HG02763 (cell line): Measurements from ENCODE around the gene TPD52L2.
"Not testable (repeated sequence)": the region's sequence is repeated elsewhere in the genome, so short reads cannot be mapped to it uniquely, and the experiment has no call there.

Source experiments
- ATAC-seq: cut with Tn5 transposase; IDR thresholded peaks from one replicate; pipeline ENCODE4 v1.9.1; 2021; ENCODE audit warnings: mild to moderate bottlenecking, moderate library complexity; ENCODE audit not compliant: unreplicated experiment

TPD52L2 gene

DNA sequence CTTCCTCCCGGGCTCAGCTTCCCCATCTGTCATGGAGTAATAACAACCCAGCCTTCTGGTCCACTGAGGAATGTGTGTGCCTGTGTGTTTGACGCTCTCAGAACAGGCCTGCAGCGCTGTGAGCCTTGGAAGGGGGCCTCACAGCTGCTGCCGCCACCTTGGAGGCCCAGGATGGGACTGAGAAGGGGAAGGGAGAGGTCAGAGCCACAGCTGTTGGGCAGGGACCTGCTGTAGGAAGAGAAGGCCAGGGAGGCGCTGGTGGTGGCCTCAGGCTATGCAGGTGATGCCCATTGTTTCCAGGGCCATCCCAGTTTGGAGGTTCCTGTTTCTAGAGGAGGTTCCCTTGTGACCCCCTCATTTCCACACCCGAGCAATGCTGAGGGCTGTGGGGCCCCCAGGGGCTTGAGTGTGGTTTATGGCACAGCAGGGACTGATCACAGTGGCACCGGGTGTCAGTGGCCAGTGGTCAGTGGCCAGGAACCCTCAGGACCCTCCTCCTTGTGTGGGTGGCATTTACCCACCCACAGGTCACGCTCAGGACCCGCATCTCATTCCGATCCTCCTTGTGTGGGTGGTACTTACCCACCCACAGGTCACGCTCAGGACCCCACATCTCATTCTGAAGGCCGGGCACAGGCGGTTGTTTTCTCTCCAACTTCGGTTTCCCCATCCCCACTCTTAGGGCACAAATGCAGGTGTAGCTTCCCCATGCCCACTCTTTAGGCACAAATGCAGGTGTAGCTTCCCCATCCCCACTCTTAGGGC is 14.0 kb downstream of the TPD52L2 start:
- ATAC-seq, result no peak

DNA sequence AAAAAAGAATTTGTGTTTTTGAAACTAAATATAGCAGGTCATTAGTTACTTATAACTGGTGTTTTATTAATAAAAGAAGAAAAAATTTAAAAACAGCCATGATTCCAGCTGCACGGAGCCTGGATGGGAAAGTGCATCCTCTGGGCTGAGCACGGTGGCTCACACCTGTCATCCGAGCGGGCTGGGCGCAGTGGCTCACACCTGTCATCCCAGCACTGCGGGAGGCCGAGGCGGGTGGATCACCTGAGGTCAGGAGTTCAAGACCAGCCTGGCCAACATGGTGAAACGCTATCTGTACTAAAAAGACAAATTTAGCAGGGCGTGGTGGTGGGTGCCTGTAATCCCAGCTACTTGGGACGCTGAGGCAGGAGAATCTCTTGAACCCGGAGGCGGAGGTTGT is 15.8 kb downstream of the TPD52L2 start:
- ATAC-seq, result not testable (repeated sequence)

DNA sequence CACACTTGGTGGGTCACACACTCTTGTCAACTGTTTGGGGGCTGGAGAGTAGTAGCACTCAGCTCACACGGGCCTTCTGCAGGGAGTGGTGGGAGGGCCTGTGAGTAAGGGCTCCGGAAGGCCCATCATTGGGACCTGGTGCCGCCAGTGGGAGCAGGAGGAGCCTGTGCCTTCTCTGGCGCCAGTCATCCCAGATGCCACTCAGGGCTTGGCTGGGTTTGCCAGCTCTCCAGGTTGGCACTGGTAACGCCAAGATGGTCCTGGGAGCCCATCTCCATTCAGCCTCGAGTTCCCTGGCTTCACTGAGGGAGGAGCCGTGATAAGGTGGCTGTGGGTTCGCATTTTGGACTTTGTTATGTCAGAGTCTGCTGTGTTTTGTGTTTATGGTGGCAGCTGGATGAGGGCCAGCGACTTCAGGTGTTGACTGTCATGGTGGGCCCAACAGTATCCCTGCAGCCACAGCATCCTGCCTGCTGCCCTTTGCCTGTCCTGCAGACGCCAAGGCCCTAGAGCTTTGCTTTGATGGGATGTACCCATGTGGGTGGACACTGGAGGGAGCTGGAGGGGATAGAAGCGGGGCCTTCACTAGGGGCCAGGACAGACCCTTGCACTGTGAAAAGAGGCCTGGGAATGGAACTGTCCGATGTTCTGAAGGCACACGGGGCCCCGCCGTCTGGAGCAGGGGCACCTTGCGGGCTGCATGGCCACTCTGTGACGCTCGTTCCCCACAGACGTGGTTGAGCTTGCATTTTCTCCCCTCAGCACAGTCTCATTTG is 16.6 kb downstream of the TPD52L2 start:
- ATAC-seq, result no peak

DNA sequence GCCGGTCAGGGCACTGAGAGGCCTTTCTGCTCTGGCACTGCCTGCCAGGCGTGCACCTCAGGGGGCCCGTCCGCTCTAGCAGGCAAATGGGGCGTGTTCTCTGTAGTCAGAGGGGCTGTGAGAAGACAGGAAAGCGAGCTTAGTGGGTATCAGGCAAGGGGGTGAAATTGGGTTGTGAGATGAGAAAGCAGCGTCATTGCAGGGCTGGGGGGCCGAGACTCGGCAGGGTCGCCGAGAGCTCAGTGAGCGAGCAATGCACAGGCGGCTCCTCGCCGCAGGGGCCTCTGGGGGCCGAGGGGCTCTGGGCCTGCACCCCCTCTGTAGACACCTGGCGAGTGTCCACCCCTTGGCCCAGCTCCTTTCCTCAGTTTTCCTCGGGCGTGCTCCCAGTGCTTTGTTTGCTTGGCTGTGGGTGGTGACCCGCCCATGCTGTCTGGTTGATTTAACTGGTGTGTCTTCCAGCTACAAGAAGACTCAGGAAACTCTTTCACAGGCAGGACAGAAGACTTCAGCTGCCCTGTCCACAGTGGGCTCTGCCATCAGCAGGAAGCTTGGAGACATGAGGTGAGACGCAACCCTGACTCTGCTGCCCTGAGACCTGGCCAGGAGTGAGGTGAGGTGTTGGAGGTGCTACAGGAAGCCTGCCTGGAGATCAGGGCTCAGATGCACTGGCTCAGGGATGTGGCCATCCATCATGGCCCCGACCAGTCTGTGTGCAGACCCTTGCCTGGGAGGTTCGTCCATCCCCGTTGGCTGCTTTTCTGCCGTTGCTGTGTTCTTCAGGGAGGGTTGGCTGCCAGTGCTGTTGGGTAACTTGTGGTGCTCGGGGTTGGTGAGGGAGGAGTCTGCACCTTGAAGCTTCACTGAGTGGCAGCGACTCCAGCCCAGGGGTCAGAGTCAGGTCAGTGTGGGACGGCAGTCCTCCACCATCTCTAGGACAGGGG is 17.5 kb downstream of the TPD52L2 start:
- no peak for ATAC-seq

DNA sequence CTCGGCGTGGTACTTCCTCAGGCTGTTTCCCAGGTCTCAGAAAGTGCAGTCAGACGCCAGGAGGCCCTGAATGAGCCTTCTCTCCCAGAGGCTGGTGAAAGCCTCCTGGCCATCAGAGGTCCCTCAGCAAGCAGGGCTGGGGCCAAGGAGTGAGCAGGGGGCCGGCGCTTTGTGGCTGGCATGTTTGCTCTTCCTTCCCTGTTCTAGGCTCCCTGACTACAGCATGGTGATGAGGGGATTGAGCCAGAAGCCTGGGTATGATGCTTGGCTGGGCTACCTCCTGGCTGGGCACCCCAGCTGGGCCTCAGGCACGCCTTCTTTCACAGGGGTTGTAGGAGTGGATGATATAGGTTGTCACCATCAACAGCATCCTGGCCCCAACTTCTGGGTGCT is 18.1 kb downstream of the TPD52L2 start:
- ATAC-seq, result no peak

DNA sequence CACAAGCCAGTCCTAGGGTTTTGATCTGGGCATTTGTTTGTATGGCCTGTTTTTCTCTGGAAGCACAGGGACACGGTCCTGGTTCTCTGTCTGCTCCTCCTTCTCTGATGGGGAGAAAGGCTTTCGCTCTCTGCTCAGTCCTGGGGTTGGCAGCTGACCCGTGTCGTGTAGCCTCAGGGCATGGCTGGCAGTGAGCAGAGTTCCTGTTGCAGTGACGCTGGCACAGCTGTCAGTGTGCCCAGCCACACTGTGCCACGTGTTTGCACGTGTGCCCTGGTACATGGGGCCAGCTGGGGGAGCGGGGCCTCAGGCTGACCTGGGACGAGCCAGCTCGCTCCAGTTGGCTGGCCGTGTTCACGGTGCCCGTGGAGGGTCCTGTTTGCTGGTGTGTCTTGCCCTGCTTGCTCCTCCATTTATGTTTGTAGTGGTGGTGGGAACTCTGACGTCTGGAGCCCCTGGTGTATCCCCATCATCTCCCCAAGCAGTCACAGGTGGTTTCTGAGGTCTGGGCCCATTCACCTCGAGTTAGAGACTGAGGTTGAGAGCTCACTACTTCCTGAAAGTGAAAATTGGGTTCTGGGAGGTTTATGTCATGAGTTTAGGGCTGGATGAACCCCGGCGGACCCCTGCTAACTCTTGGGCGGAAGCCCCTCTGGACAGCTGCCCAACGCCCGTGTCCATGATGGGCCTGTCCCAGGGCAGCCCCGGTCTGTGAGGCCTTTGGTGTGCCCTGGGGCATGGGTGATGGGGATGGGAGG is 19.6 kb downstream of the TPD52L2 start:
- ATAC-seq, result no peak

DNA sequence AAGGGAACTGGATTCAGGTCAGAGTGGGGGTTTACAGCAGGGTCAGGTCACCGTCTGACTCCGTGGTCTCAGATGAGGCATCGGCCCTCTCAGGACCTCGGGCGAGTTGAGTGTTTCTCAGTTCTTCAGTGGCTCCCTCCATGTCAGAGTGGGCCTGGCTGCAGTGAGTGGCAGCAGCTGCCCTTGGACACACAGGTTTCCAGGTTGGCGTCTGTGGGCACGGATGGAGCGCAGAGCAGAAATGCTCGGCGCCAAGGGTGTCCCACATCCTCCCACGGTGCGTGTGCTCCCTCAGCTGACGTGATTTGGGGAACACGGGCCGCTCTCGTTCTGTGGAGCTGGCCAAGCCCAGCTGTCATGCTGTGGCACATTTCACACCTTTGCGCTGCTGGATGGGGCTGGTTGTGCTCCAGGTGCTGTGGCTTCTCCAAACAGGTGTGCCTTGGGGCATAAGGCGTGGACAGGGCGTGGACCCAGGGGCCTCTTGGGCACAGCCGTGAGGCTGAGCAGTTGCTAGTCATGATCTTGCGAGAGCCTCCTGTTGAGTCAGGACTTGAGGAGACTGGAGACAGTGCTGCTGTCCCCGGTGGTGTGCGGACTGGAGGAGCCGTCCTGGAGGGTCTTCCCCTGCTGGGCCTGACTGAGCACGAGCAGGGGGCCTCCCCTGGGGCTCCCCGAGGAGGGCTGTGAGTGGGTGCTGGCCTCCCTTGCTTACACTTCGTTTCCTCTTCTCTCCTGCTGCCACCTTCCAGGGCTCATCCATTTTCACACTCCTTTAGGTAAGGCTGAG is 20.4 kb downstream of the TPD52L2 start:
- no peak for ATAC-seq

DNA sequence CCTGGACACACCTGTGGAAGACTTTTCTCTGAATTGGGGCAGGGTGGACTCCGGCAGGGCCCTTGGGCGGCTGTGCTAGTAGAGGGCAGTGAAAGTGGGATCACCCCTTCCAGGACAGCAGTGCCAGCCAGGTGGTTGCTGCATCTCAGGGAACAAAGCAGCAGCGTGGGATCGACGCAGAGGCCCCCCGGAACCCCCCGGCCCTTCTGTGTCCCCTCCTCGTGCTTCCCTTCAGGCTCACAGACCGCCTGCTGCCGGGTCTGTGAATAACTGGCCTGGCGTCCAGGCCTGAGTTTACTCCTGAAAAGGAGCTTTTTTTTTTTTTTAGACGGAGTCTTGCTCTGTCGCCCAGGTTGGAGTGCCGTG is 21.0 kb downstream of the TPD52L2 start:
- no peak for ATAC-seq

DNA sequence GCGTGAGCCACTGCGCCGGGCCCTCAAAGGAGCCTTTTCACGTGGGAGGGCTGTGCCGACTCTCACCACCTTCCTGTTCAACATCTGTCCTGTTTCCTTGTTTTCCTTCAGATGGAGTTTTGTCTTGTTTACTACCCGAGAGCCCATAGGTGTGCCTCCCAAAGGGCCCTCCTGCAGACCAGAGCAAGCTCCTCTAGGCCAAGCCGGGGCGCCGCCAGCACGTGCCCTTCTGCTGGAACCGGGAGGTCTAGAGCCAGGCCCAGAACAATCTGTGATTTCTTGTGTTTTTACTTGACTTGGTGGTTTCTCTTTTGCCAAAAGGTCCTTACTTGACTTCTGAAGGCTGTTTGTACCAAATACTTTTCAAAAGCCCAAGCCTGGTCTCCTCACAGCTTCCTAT is 21.9 kb downstream of the TPD52L2 start:
- ATAC-seq, result no peak

DNA sequence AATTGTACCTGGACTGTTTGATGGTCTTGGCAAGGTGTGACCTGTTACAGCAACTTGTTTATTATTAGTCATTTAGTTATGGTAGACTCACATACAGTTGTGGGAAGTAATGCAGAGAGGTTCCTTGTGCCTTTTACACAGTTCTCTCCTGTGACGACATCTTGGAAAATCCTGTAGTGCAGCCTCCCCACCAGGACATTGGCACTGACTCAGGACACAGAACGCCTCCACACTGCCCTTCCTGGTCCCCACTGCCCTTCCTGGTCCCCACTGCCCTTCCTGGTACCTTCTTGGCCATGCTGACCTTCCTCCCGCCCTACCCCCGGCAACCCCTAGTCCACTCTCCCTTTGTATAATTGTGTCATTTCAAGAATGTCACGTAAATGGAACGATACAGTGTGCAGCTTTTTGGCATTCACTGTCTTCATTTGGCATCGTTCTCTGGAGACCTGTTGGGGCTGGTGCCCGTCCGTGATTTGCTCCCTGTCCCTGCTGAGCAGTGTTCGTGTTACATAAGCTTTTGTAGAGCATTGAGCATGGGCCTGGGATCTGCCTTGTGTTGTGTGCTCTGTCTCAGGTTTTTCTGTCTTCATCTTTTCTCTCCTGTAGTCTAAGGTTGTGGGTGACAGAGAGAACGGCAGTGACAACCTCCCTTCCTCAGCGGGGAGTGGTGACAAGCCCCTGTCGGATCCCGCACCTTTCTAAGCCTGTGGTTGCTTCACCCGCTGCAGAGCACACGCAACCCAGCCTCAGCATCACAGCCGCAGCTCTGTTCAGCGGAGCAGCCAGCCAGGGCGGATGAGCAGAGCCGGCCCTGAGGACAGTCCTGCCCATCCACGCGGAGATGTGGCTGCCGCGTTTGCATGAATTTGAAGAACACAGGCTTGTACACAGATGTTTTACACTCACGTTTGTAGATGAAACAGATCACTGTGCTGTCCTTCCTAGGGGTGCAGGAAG is 24.5 kb downstream of the TPD52L2 start:
- ATAC-seq, result no peak

DNA sequence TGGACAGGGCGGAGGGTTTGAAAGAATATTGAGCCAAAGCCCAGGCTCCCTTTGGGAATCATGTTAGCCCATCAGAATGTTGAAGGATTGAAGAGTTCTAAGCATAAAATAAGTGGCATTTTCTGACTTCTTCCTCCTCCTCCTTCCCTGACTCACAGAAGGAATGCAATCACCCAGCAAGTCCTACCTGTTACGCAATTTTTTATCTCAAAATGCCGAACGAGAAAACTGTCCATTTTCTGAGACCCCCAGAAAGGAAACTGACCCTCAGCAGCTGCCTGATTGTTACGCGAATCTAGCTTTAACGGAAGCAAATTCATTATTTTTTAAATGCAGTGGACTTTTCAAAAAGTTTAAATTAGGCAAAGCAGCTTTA is 25.1 kb downstream of the TPD52L2 start:
- no peak for ATAC-seq

DNA sequence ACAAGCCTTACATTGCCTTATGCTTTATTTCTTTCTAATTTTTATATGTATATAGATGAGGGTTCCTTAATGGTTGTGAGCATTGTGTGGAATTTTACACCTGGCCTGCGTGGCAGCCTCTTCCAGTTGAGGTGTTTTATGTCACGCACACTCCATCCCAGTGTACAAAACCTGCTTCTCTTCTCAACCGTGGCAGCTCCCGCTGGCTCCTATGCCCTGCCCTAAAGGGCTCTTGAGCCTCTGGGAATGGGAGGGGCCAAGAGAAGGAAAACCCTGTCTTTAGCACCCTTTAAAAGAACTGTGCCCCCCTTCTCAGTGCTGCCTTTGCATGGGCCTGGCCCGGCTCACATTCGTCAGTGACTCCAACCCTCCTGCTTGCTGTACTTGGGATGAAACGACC is 25.5 kb downstream of the TPD52L2 start:
- ATAC-seq, result no peak

DNA sequence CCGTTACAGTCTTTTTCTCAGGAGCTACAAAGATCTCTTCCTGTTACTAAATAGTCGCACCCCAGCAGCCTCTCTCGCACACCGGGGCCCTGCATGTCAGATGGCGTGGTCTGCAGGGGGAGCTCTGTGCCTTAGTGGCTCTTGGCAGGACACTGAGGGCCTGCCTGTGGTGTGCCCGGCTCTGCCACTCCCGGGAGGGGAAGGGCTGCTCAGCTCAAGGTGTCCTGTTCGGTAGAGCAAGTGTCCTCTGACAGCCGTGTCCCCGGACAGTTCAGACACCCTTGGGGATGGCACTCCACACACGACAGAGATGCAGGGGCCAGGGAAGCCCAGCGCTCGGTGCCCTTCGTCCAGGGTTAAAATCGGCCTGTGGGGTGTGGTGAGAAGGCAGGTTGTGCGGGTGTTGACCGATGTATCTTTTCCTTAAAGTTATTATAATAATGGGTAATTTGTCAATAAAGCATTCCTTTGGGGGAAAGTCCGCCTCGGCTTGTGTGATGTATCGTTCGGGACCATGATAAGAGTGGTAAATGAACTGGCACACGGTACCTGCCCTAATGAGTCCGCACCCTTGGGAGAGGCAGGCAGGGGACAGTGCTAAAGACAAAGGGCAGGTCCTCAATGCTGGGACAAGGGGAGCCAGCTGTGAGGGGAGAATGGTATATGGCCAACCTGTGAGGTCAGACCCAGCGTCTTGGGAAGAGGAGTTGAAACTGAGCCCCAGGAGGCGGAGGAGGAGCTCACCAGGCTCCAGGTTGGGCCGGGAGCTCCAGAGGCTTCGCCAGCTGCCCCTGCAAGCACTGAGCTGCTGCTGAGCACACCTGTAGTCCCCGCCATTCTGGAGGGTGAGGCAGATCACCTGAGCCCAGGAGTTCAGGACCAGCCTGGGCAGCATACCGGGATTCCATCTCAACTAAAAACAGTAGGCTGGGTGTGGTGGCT is 26.3 kb downstream of the TPD52L2 start:
- no peak for ATAC-seq

DNA sequence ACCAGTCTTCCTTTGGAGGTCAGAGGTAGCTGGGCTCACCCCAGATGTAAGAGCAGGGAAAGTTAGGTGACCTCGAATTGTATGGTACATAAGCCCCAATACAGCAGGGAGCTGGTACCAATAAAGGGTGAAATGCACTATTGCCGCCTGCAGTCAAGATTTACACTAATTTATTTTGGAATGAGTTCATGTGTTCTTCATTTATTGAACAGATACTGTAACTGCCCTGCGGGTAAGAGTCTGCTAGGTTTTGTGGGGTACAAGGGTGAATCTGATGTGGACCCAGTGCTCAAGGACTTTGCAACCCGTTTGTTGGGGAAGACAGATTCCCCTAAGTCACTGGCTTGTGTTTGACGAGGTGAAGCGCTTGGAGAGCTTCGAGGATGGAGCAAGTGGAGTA is 27.3 kb downstream of the TPD52L2 start:
- ATAC-seq, result no peak

DNA sequence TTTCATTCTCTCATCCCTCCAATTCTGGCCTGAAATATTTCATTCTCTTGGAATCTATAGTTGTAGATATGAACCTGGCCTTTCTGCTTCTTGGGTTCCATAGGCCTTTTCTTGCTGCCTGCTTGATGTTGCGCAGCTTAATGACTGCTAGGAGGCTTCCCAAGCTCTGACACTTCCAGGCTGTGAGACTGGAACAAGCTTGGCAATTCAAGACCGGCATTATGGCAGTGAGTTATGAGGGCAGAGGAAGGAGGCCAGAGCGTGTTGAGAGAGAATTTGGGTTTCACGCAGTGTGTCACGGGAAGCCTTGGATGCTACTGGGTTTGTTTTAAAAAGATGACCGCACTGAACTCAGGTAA is 28.9 kb downstream of the TPD52L2 start:
- ATAC-seq, result no peak

DNA sequence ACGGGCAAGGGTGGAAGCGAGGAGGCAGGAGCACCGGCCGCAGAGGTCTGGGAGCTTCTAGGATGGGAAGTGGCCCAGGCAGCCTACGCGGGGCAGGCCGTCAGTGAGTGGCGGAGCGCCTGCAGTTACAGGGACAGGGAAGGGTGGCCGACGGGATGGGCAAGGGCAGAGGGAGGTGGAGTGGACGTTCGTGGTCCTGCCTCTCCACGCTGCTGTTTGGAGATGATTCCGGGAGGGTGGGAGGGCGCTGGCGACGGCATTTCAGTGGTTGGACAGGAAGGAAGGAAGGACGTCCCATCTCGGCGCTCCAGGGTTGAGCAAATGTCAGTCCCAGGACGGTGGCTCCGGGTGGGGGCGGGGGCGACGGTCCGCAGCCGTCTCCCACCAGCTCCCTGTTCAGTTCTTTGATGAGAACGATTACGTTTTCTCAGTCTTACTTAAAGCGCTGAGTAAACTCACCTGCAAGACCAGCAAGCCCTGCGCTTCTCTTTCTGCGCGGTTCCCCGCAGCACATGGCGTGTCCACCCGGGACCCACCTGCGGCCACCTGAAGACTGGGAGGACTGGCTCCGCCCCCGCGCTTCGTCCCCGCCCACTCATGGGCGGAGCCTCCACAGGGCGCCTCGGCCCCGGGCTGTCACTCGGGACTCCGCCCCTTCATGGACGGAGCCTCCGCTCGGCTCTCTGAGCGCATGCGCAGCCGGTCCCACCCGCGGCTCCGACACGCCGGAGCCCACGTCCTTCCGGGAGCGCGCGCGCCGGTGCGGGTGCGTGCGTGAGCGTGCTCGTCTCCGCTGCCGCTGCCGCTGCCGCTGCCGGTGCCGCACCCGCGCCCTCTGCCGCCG is 29.5 kb downstream of the TPD52L2 start, which contains the start of gene DNAJC5:
DNAJC5 (plus strand) TSS at position 769 of the 844 bp plus-strand sequence. CDS start 33,220 bp downstream, outside the sequence.
- ATAC-seq, result peak; percentile 90
